Left forelimb (tissue), 1 donor: ENCODE results near the gene FBXL13.
"Not testable (repeated sequence)": the region's sequence is repeated elsewhere in the genome, so short reads cannot be mapped to it uniquely, and the experiment has no call there.

Source experiments
- DNase-seq: peaks from one replicate; pipeline ENCODE4 v3.0.0-alpha.2; 2018; ENCODE audit warnings: low spot score

The FBXL13 gene

GRCh38 chr7:103074519-103075336 lies at the start of gene FBXL13, which contains the start of gene ARMC10:
TSS of gene FBXL13 (minus strand) at chr7:103074796.
TSS of gene ARMC10 (plus strand) at chr7:103075140. CDS start at chr7:103075273, 133 bp downstream.
- DNase-seq, result peak; percentile 98

GRCh38 chr7:103123529-103123928 lies 48.9 kb upstream of the FBXL13 start:
- DNase-seq, result no peak

DNA sequence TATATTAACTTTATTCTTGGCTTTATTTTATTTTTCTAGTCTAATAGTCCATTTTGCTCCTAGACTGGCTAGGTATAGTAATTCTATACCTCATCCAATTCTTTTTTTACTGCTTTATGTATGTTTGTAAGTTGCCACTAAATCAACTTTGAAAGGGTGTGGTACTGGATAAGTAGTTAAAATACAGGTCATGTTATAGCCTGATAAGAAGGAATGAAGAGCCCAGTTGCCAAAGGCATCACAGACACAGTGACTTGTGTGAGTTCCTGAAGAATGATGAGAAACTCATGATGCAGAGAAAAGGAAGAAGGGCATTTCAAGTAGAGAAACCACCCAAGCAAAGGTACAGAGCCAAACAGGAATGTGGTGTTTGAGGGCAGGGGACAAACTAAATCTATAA lies 47.0 kb upstream of the FBXL13 start:
- no peak for DNase-seq

GRCh38 chr7:103120362-103120761 lies 45.8 kb upstream of the FBXL13 start:
- DNase-seq, result no peak

- DNase-seq, result no peak
Observed at GRCh38 chr7:103119791-103120291, 45.2 kb upstream of the FBXL13 start.

- DNase-seq, result no peak
Observed at GRCh38 chr7:103117465-103117864, 42.9 kb upstream of the FBXL13 start.

DNA sequence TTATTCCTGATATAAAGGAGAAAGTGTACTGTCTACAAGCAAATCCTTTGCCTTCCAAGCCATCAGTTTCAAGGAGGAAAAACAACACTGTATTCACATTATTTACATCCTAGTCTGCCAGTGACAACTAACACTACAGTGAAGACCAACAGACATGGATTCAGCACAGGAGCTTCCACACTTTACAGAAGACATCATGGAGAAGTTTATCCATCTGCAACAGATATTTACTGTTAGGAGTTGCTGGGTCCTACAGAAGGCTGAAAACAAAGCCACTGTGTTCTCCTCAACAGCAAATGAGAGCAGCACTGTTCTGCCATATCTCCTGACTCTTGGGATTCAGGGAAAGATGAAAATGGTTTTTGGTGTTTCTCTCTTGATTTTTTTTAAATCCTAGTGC lies 42.4 kb upstream of the FBXL13 start:
- no peak for DNase-seq

DNA sequence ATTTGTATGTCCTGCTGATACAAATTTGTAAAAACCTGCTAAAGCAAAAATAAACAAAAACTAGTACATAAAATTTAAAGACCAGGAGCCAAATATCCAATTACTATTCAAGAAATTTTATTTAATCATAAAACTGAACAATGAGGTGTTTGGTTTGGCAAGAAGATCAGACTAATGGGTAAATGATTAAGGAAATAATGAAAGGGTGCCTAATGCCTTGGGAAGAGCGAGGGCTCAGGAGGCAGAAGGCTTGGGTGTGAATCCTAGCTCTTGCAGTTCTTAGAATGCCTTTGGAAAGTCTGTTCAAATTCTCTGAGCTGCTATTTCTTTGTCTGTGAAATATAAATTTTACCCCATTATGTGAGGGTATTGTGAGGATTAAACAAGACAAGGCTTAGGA lies 41.9 kb upstream of the FBXL13 start:
- DNase-seq, result no peak

DNA sequence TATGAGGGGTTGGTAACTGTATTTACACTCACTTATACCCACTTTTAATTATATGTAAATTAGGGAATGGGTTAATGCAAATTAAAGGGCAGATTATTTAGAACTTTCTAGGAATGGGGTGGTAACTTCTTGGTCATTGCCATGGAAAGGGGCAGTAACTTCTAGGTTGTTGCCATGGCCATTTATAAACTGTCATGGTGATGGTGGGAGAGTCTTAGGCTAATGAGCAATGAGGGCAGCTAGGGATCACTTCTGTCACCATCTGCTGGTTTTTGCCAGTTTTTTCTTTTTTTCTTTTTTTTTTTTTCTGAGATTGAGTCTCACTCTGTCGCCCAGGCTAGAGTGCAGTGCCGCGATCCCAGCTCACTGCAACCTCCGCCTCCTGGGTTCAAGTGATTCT lies 41.2 kb upstream of the FBXL13 start:
- DNase-seq, result no peak

- no peak for DNase-seq
Observed at GRCh38 chr7:103114576-103115008, 40.0 kb upstream of the FBXL13 start.

- no peak for DNase-seq
Observed at GRCh38 chr7:103113164-103113563, 38.6 kb upstream of the FBXL13 start.

DNA sequence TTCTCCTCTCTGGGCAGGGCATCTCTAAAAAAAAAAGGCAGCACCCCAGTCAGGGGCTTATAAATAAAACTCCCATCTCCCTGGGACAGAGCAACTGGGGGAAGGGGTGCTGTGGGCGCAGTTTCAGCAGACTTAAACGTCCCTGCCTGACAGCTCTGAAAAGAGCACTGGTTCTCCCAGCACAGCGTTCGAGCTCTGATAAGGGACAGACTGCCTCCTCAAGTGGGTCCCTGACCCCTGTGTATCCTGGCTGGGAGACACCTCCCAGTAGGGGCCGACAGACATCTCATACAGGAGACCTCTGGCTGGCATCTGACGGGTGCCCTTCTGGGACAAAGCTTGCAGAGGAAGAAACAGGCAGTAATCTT lies 32.1 kb upstream of the FBXL13 start:
- DNase-seq, result not testable (repeated sequence)

DNA sequence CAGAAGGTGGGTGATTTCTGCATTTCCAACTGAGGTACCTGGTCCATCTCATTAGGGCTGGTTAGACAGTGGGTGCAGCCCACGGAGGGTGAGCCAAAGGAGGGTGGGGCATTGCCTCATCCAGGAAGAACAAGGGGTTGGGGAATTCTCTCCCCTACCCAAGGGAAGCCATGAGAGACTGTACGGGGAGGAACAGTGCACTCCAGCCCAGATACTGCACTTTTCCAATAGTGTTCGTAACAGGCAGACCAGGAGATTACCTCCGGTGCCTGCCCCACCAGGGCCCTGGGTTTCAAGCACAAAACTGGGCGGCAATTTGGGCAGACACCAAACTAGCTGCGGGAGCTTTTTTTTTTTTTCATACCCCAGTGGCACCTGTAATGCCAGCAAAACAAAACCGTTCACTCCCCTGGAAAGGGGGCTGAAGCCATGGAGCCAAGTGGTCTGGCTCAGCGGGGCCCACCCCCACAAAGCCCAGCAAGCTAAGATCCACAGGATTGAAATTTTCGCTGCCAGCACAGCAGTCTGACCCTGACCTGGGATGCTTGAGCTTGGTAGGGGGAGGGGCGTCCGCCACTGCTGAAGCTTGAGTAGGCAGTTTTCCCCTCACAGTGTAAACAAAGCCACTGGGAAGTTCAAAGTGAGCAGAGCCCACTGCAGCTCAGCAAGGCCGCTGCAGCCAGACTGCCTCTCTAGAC lies 31.6 kb upstream of the FBXL13 start:
- DNase-seq, result no peak

GRCh38 chr7:103101543-103101942 lies 26.9 kb upstream of the FBXL13 start:
- DNase-seq, result no peak

DNA sequence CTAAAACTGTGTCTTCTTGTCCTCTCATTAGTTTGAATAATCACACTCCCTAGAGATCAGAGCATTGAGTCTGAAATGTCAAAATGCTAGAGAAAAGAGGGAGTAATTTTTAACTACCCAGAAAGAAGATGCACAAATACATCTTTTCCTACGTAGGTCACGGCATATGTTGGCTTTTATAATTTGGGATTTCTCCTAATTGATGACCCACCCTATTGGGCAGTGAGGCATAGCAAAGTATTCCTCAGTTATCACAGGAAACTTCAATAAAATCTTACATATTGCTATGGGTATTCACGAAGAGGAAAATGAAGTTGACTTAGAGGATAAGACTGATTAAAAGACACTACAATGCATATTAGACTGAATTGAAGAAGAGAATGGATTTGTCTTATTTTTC lies 25.8 kb upstream of the FBXL13 start:
- DNase-seq, result no peak

- no peak for DNase-seq
Observed at GRCh38 chr7:103097041-103097440, 22.4 kb upstream of the FBXL13 start.

- not testable (repeated sequence) for DNase-seq
Observed at GRCh38 chr7:103095558-103095957, 21.0 kb upstream of the FBXL13 start.

DNA sequence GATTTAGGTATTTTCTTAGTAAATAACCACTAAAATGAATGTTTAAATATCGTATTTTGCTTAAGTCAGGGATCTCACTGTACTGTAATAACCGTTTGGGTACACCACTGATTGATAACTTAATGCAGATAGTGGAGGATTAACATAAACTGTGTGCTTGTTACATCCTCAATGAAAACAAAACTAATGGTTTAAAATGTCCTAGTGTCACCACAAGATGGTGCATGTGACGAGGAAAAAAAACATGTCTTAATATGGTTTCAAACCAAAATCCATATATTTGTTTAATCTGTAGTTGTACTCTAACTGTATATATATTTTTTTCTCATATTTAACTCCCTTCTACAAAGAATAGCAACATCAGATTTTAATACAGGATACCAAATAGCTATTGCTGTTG lies 19.5 kb upstream of the FBXL13 start:
- no peak for DNase-seq

DNA sequence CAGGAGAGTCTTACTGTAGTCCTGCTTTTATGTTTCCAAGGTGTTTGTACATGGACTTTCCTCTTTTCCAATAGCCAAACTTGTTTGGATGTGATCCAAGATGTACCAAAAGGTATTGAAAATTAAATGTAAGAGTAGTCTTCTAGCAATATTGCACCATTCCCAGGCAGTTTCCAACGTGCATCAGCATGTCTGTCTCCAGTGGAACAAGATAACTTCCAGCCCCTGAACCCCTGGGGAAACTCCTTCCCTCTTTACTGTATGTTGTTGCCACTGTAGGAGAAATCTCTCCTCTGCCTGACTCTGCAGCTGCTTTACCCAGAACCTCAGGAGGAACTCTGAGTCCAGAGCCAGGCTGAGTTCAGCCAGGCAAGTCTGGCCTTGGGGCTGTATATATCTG lies 18.8 kb upstream of the FBXL13 start:
- no peak for DNase-seq

DNA sequence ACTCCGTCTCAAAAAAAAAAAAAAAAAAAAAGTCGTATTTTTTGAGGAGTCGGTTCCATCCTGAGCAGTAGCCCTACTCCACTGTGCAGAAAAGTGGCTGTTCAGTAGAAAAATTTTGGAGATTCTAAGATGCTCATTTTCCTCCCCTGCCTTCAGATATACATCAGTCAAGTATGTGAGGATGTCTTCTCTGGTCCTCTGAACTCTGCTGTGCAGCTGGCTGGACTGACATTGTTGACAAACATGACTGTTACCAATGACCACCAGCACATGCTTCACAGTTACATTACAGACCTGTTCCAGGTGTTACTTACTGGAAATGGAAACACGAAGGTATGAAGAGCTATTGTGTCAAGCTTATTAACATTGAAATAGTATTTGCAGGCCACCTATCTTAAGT lies 17.7 kb upstream of the FBXL13 start:
- DNase-seq, result not testable (repeated sequence)

GRCh38 chr7:103083210-103083609 lies 8.6 kb upstream of the FBXL13 start:
- no peak for DNase-seq

GRCh38 chr7:103082497-103082896 lies 7.9 kb upstream of the FBXL13 start:
- no peak for DNase-seq

GRCh38 chr7:103080923-103081322 lies 6.3 kb upstream of the FBXL13 start:
- DNase-seq, result no peak
